ENCODE results near the gene ETV6. TPM values are rescaled to one million over a fixed set of nuclear protein-coding genes. Genes with fewer than 3 reads are reported as not detected.
A peak's percentile ranks its signal among the peaks of the same experiment; 100 is the strongest.

The ETV6 gene
- total RNA-seq, 2 experiments from 2014 or later: 28.5 to 30.2 TPM

DNA sequence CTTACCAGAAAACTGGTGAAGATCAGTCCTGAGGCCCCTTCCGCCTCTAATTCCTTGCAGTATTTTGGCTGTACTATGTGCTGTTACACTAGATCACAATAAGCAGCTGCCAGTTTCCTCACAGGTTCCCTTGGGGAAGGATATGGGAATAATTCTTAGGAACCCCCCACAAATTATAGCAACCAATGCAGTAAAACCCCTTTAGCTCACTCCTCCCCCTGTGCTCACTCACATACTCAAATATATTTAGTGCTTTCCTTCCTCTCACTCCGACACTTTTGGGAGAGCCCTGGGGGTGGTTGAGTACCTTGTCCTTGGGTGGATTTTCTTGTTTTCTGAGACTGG is 162.7 kb downstream of the ETV6 start:
- Histone ChIP-seq H3K27ac (ENCODE audit: low read depth in 1 of 2, low read length in 2 of 2) (peak overlapping the region in 1 of 2 donors; percentile 7), H3K36me3 (ENCODE audit: insufficient read depth, low read length) (no peaks in the 10 kb centered on the region), H3K9me3 (ENCODE audit: control insufficient read depth in 1 of 2, insufficient read depth in 1 of 2, low read length in 2 of 2) (no peaks in the 10 kb centered on the region), H3K27me3 (ENCODE audit: control insufficient read depth in 1 of 2, insufficient read depth in 2 of 2, low read length in 2 of 2) (no peaks in the 10 kb centered on the region), H3K4me1 (ENCODE audit: insufficient read depth, low read length) (peaks cover 29% of the 10 kb centered on the region), H3K4me3 (ENCODE audit: low read length) (no peak overlapping the region)
- ATAC-seq (ENCODE audit: poor library complexity): no peak
- TF ChIP-seq CTCF (IDR thresholded peaks at IDR 0.05): no peak
- peaks cover 67% of the 10 kb centered on the region for H3K4me1 Mint-ChIP-seq (ENCODE audit: low read depth)
- no peak for DNase-seq
- H3K9me3 Mint-ChIP-seq: no peaks in the 10 kb centered on the region
- H3K27ac Mint-ChIP-seq: peak overlapping the region; percentile 51
- POLR2A ChIA-PET: interaction anchor here (1.0 to 1.7 kb wide), 2 partner anchors 80 to 197 kb away, joined by 3 to 4 read pairs; no protein-coding TSS in a partner anchor
- H3K27me3 Mint-ChIP-seq: no peaks in the 10 kb centered on the region
- no peaks in the 10 kb centered on the region for H3K36me3 Mint-ChIP-seq (ENCODE audit: low read depth)
- CTCF ChIA-PET: interaction anchor here (1.0 to 1.6 kb wide), 5 partner anchors 13 to 221 kb away, joined by 3 to 5 read pairs (median 4); no protein-coding TSS in a partner anchor
- H3K4me3 Mint-ChIP-seq: peak overlapping the region; percentile 56
- intact Hi-C loops (cut with DNase I, micrococcal nuclease): loop anchor here in 1 of 2 experiments (5.0 to 10.0 kb wide), 2 partner anchors 223 to 230 kb away; no protein-coding TSS in a partner anchor

DNA sequence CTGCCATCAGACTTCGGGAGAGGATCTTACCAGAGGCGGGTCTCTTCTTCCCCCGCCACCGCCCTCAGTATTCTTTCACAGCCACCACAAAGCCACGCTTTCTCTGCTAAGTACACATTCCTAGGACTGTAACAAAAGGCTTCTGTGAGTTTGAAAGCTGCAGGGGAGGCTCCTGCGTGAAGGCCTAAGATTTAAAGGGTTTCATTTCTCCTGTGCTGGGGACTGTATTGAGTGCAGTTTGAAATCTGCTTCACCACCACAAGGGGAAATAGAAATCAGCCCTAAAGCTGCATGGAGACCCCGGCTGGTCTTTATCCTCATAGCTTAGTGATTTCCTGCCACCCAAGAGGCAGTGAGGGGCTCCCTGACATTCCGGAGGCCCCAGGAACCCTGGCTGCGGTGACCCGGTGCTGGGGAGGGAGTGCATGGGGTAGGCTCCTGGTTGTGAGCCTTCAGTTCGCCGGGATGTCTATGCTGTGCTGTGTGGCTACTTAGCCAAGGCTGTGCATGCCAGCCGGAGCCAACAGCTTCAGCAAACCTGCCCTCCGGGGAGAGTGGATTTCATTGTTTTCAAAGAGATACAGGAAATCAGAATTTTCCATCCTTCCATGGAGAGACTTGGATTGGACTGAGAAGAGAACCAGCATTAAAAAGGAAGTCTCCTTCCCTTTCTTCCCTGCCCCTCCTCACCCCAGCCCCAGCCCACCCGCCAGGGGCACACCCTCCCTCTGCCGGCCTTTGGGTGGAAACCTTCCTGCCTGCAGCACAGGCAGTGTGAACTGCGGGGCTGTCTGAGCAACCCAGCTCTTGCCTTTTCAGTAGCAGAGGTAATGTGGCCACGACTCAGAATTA is 163.3 kb downstream of the ETV6 start:
- Histone ChIP-seq H3K4me3 (ENCODE audit: low read length) (peak overlapping the region; percentile 40), H3K27ac (ENCODE audit: low read depth in 1 of 2, low read length in 2 of 2) (peak overlapping the region in 1 of 2 donors; percentile 7), H3K27me3 (ENCODE audit: control insufficient read depth in 1 of 2, insufficient read depth in 2 of 2, low read length in 2 of 2) (no peaks in the 10 kb centered on the region), H3K9me3 (ENCODE audit: control insufficient read depth in 1 of 2, insufficient read depth in 1 of 2, low read length in 2 of 2) (no peaks in the 10 kb centered on the region), H3K4me1 (ENCODE audit: insufficient read depth, low read length) (peaks cover 29% of the 10 kb centered on the region), H3K36me3 (ENCODE audit: insufficient read depth, low read length) (no peaks in the 10 kb centered on the region)
- TF ChIP-seq CTCF (IDR thresholded peaks at IDR 0.05): peak; percentile 16
- ChIA-PET POLR2A (interaction anchor here (0.8 to 1.7 kb wide), 5 partner anchors 12 to 267 kb away, joined by 3 to 4 read pairs (median 3); no protein-coding TSS in a partner anchor), CTCF (interaction anchor here (1.2 to 1.6 kb wide), 4 partner anchors 12 to 220 kb away, joined by 3 to 5 read pairs (median 4); no protein-coding TSS in a partner anchor)
- peak; percentile 60 for ATAC-seq (ENCODE audit: poor library complexity)
- Mint-ChIP-seq H3K27ac (peak overlapping the region; percentile 51), H3K36me3 (ENCODE audit: low read depth) (no peaks in the 10 kb centered on the region), H3K4me3 (peak overlapping the region; percentile 56), H3K4me1 (ENCODE audit: low read depth) (peaks cover 65% of the 10 kb centered on the region), H3K27me3 (no peaks in the 10 kb centered on the region), H3K9me3 (no peaks in the 10 kb centered on the region)
- DNase-seq: peak in 8 of 14 experiments; percentile 12 to 49 (median 20)
- intact Hi-C loops (cut with DNase I, micrococcal nuclease): loop anchor here in 1 of 2 experiments (5.0 to 10.0 kb wide), 2 partner anchors 222 to 231 kb away; no protein-coding TSS in a partner anchor

GRCh38 chr12:11813438-11813813 is 164.0 kb downstream of the ETV6 start:
- Histone ChIP-seq H3K36me3 (ENCODE audit: insufficient read depth, low read length) (no peaks in the 10 kb centered on the region), H3K4me1 (ENCODE audit: insufficient read depth, low read length) (peaks cover 29% of the 10 kb centered on the region), H3K4me3 (ENCODE audit: low read length) (no peak overlapping the region), H3K9me3 (ENCODE audit: control insufficient read depth in 1 of 2, insufficient read depth in 1 of 2, low read length in 2 of 2) (no peaks in the 10 kb centered on the region), H3K27me3 (ENCODE audit: control insufficient read depth in 1 of 2, insufficient read depth in 2 of 2, low read length in 2 of 2) (no peaks in the 10 kb centered on the region), H3K27ac (ENCODE audit: low read depth in 1 of 2, low read length in 2 of 2) (peak overlapping the region in 1 of 2 donors; percentile 7)
- no peak for DNase-seq
- TF ChIP-seq CTCF (IDR thresholded peaks at IDR 0.05): no peak
- no peaks in the 10 kb centered on the region for H3K27me3 Mint-ChIP-seq
- H3K9me3 Mint-ChIP-seq: no peaks in the 10 kb centered on the region
- intact Hi-C loops (cut with DNase I, micrococcal nuclease): loop anchor here in 1 of 2 experiments (5.0 to 10.0 kb wide), 2 partner anchors 221 to 231 kb away; no protein-coding TSS in a partner anchor
- no peak for ATAC-seq (ENCODE audit: poor library complexity)
- ChIA-PET CTCF (interaction anchor here (1.2 to 1.6 kb wide), 3 partner anchors 48 to 220 kb away, joined by 3 to 4 read pairs (median 3); no protein-coding TSS in a partner anchor), POLR2A (interaction anchor here (0.8 to 1.7 kb wide), 4 partner anchors 12 to 268 kb away, joined by 3 to 4 read pairs (median 4); no protein-coding TSS in a partner anchor)
- no peak overlapping the region for H3K4me3 Mint-ChIP-seq
- H3K36me3 Mint-ChIP-seq (ENCODE audit: low read depth): no peaks in the 10 kb centered on the region
- H3K4me1 Mint-ChIP-seq (ENCODE audit: low read depth): peaks cover 62% of the 10 kb centered on the region
- peak overlapping the region; percentile 51 for H3K27ac Mint-ChIP-seq
